Adrenal gland (tissue), 12 donors: ENCODE results near the gene TRPM8. TPM values are rescaled to one million over a fixed set of nuclear protein-coding genes. Genes with fewer than 3 reads are reported as not detected.

Experiments used
- DNase-seq, 7 donors: peaks; one replicate each; pipeline ENCODE4 v3.0.0-alpha.2; 2019 to 2020
- H3K27ac ChIP-seq, 5 donors: fragments of 200-600 bp; sonication (generic) in 4 of 5; 1 replicate in 3 of 5; 2 replicates in 2 of 5; pipeline versions ENCODE4 v1.5.1 to v1.8.0; 2016 to 2020; ENCODE audit warnings: mild to moderate bottlenecking in 1 of 5
- H3K27me3 ChIP-seq: fragments of 200-600 bp; 2 replicates; pipeline ENCODE4 v1.8.0; 2021
- H3K36me3 ChIP-seq, 2 donors: fragments of 200-600 bp; replicated peaks in 1 of 2; 1 replicate in 1 of 2; 2 replicates in 1 of 2; pipeline versions ENCODE4 v1.5.1 to v1.8.0; 2018 to 2022
- H3K4me1 ChIP-seq, 2 donors: fragments of 200-600 bp; replicated peaks in 1 of 2; 1 replicate in 1 of 2; 2 replicates in 1 of 2; pipeline versions ENCODE4 v1.5.1 to v1.8.0; 2018 to 2021
- H3K4me3 ChIP-seq, 4 donors: fragments of 200-600 bp; sonication (generic) in 3 of 4; one replicate each; pipeline ENCODE4 v1.5.1; 2016 to 2018
- H3K9me3 ChIP-seq, 3 donors: fragments of 200-600 bp; sonication (generic) in 1 of 3; replicated peaks in 1 of 3; 1 replicate in 2 of 3; 2 replicates in 1 of 3; pipeline versions ENCODE4 v1.5.1 to v1.8.0; 2016 to 2021
- POLR2A ChIP-seq, 2 donors: fragments of 450-650 bp; IDR thresholded peaks; one replicate each; pipeline ENCODE4 v1.6.1; 2017; ENCODE audit warnings: antibody characterized with exemption in 2 of 2, mild to moderate bottlenecking in 2 of 2, moderate library complexity in 1 of 2
- WGBS, 4 donors: extraction: QIAGEN DNeasy Blood & Tissue Kit in 2 of 4; methylation state at CpG; one replicate each; pipeline versions ENCODE4 v1.1.5 to v1.1.7; 2013 to 2017; 5-methylcytosine and 5-hydroxymethylcytosine counted together
- intact Hi-C, 2 donors: fragments of 100-400 bp; cut with DNase I; formaldehyde crosslinking; loops; one replicate each; pipeline versions ENCODE4 v1.14.1 to v1.15.0; 2022 to 2023
- polyA plus RNA-seq, 3 donors: library from polyadenylated mRNA; stranded (reverse); fragments of 200-250 nt in 2 of 3; fragments of 350-450 nt in 1 of 3; fragmentation: Illumina TruSeq in 1 of 3; extraction: RNeasy Lipid Tissue Mini Kit (QIAGEN cat#74804) in 1 of 3; gene quantifications; one replicate each; pipeline ENCODE4 v1.2.3, GENCODE V29; 2013 to 2014
- total RNA-seq, 9 donors: library from RNA; depleted of rRNA in 4 of 9; stranded (reverse); fragments of >200 nt in 4 of 9; fragments of 120-200 nt in 1 of 9; fragmentation: NEBNext Ultra II Directional in 1 of 9; extraction: Animal tissue kit (Norgen Biotek cat#: 25700) in 1 of 9; gene quantifications; one replicate each; pipeline versions ENCODE4 v1.1.0 to v1.2.4, GENCODE V29; 2013 to 2023
- TF ChIP-seq, protein P1 (sequence below), 6 experiments: fragments of 450-650 bp in 4 of 6; fragments of 200-600 bp in 2 of 6; sonication (generic) in 1 of 6; IDR thresholded peaks; 1 replicate in 5 of 6; 2 replicates in 1 of 6; pipeline versions ENCODE4 v1.5.1 to v1.8.0; 2016 to 2021; ENCODE audit warnings: antibody characterized with exemption in 6 of 6, mild to moderate bottlenecking in 2 of 6, moderate library complexity in 1 of 6
- donor health status: healthy with polysubstance abuse.
- donor health status: Bipolar disorder and iron deficiency.
- donor health status: DM: yes; HTN: yes; CAD: no.
- donor health status: DM: no; HTN: no; CAD: no.
- donor health status: DM: no; HTN: no; CAD: no.
- donor health status: DM: yes; HTN: yes; CAD: no.

The TRPM8 gene
- total and polyA plus RNA-seq, 12 donors = not detected

DNA sequence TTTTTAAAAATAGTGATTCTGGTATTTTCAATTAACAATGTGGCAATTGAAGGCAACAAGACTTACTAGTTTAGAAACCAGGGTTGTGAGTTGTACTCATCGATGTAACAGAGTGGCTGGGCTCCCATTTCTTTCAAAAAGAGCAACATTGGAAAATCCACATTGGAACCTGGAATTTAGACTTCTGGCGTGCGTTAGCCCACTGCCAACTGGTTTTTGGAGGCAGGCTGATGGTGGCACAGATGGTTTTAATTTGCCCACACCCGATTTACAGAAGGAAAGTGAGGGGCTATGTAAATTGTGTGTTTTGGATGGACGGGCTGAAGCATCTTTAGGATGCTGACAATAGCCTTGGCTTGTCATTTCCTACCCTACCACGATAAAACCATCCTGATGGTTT lies 66.3 kb downstream of the TRPM8 start:
- no peak overlapping the region for H3K4me3 ChIP-seq
- intact Hi-C loops = no loop called here
- H3K9me3 ChIP-seq = no peaks in the 10 kb centered on the region
- H3K27ac ChIP-seq = no peak overlapping the region
- no peaks in the 10 kb centered on the region for H3K4me1 ChIP-seq
- peaks cover 3% of the 10 kb centered on the region for H3K27me3 ChIP-seq
- no peaks in the 10 kb centered on the region for H3K36me3 ChIP-seq
- no peak for DNase-seq
- WGBS, 4 donors = 75 to 84% (median 80%) methylated on average over 6 of the region's 6 CpGs
- TF ChIP-seq POLR2A (IDR thresholded peaks at IDR 0.05) = no peak
- TF ChIP-seq, protein P1, sequence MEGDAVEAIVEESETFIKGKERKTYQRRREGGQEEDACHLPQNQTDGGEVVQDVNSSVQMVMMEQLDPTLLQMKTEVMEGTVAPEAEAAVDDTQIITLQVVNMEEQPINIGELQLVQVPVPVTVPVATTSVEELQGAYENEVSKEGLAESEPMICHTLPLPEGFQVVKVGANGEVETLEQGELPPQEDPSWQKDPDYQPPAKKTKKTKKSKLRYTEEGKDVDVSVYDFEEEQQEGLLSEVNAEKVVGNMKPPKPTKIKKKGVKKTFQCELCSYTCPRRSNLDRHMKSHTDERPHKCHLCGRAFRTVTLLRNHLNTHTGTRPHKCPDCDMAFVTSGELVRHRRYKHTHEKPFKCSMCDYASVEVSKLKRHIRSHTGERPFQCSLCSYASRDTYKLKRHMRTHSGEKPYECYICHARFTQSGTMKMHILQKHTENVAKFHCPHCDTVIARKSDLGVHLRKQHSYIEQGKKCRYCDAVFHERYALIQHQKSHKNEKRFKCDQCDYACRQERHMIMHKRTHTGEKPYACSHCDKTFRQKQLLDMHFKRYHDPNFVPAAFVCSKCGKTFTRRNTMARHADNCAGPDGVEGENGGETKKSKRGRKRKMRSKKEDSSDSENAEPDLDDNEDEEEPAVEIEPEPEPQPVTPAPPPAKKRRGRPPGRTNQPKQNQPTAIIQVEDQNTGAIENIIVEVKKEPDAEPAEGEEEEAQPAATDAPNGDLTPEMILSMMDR (IDR thresholded peaks at IDR 0.05) = no peak

DNA sequence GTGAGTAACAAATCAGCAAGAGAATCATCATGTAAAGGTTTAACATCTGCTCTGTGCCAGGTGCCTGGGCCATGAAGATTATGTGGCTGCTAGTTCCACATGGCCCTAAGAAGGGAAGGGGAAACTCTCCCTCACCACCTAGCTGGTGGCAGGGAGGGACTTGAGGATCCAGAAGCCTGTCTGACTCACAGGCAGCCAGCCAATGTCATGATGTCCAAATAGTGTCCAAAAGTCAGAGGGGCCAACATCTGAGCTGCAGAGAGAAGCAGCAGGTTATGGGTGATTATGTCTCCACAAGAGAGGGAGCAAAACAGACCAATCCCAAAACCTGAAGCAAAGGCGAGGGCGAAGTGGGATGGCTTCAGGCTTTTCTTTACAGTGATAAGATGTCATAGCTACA lies 71.4 kb downstream of the TRPM8 start:
- no peak for DNase-seq
- 85 to 94% (median 92%) methylated on average over 2 of the region's 2 CpGs for WGBS, 4 donors
- intact Hi-C loops = no loop called here
- Histone ChIP-seq H3K27ac (no peak overlapping the region), H3K9me3 (no peaks in the 10 kb centered on the region), H3K36me3 (no peaks in the 10 kb centered on the region), H3K4me1 (no peaks in the 10 kb centered on the region), H3K4me3 (no peak overlapping the region), H3K27me3 (peaks cover 3% of the 10 kb centered on the region)
- no peak for TF ChIP-seq POLR2A (IDR thresholded peaks at IDR 0.05)
- TF ChIP-seq, protein P1 (IDR thresholded peaks at IDR 0.05) = no peak

DNA sequence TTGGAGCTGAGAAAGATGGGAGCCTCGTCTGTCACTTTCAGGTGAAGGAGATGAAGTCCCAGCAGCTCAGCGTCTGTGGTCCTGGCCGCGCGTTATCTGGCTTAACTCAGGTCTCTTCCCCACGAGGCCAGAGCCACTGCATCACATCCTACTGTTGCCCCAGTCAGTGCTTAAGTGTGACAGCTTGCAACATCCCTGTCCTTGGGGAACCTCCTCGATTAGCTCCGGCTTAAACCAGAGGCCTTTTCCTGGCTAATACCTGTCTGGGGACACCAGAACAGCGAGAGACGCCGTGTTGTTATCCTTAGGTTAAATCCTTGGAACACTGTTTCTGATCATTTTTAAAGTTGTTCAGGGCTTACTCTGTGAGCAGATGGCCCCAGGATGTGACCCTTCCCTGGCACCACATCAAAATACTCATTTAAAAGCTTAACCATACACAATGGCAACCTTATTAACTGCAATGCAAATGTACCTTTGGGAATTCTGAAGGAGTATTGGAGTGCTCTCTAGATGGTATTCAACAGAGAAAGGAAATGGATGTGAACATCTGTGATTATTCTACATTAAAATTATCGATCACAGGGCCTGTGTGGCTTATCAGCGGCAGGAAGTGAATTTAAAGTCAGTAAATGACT lies 72.2 kb downstream of the TRPM8 start:
- Histone ChIP-seq H3K4me3 (no peak overlapping the region), H3K36me3 (no peaks in the 10 kb centered on the region), H3K27ac (no peak overlapping the region), H3K4me1 (no peaks in the 10 kb centered on the region), H3K27me3 (peaks cover 3% of the 10 kb centered on the region), H3K9me3 (no peaks in the 10 kb centered on the region)
- no peak for TF ChIP-seq POLR2A (IDR thresholded peaks at IDR 0.05)
- TF ChIP-seq, protein P1 (IDR thresholded peaks at IDR 0.05) = no peak
- WGBS, 4 donors = 66 to 90% (median 77%) methylated on average over 10 to 13 of the region's 13 CpGs
- no peak for DNase-seq
- intact Hi-C loops = no loop called here

DNA sequence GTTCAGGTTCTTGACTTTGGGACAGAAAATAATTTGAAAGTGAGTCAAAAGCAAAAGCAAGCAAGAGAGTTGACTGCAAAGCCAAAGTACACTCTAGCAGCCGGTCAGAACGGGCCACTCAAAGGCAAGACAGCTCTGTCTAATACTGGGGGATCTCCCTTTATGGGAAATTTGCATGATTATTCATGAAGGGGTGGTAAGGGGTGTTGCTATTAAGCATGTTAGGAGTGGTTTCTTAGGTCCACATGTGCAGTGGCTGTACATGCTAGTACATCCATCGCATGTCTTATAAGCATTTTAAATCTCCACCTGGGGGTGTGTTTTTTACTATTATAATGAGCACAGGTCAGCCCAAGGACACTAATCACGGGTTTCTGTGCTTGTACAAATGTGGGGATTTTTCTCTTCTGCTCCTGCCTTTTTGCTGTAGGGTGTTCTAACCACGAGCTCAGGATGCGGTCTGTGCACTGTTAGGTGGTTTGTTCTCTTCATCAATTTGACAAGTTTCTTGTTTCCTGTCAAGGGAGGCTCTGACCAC lies 73.2 kb downstream of the TRPM8 start:
- H3K4me3 ChIP-seq = no peak overlapping the region
- intact Hi-C loops = no loop called here
- H3K36me3 ChIP-seq = no peaks in the 10 kb centered on the region
- WGBS, 4 donors = 65 to 78% (median 75%) methylated on average over 6 of the region's 6 CpGs
- no peak overlapping the region for H3K27ac ChIP-seq
- no peaks in the 10 kb centered on the region for H3K27me3 ChIP-seq
- TF ChIP-seq POLR2A (IDR thresholded peaks at IDR 0.05) = no peak
- TF ChIP-seq, protein P1 (IDR thresholded peaks at IDR 0.05) = no peak
- no peak for DNase-seq
- no peaks in the 10 kb centered on the region for H3K9me3 ChIP-seq
- no peaks in the 10 kb centered on the region for H3K4me1 ChIP-seq
